ENCODE data around the gene GAMT.
A peak's percentile ranks its signal among the peaks of the same experiment; 100 is the strongest.

Gene GAMT

GRCh38 chr19:1384478-1385110 is 16.7 kb downstream of the GAMT start:
- peaks cover 31% of the 10 kb centered on the region for H3K36me3 ChIP-seq (ENCODE audit: insufficient read depth, low read length)
- peak overlapping the region; percentile 93 for H3K9ac ChIP-seq (ENCODE audit: low read depth, low read length)
- H3K4me3 ChIP-seq (ENCODE audit: low read depth in 1 of 2, low read length in 2 of 2) = peak overlapping the region; percentile 97 to 98
- H3K9me3 ChIP-seq (ENCODE audit: insufficient read depth, low read length, severe bottlenecking) = no peaks in the 10 kb centered on the region
- peak overlapping the region; percentile 79 for H3K4me2 ChIP-seq (ENCODE audit: insufficient read depth, low read length)
- H2AFZ ChIP-seq (ENCODE audit: low read depth, low read length) = peak overlapping the region; percentile 90; the same call in 1 of the 2 replicates
- TF ChIP-seq CTCF (IDR thresholded peaks at IDR 0.05; ENCODE audit: borderline replicate concordance, extremely low read depth, low read length, poor library complexity, severe bottlenecking) = no peak
- TF ChIP-seq EZH2 (IDR thresholded peaks at IDR 0.05; ENCODE audit: borderline replicate concordance, low read depth, low read length, severe bottlenecking) = no peak
- peaks cover 47% of the 10 kb centered on the region for H3K79me2 ChIP-seq (ENCODE audit: insufficient read depth, low read length)
- H3K27ac ChIP-seq (ENCODE audit: low read length) = peak overlapping the region; percentile 96
- DNase-seq (no peak), ATAC-seq (ENCODE audit: insufficient read depth, low read depth) (no peak)
- H4K20me1 ChIP-seq (ENCODE audit: insufficient read depth, low read length) = peaks cover 13% of the 10 kb centered on the region
- H3K4me1 ChIP-seq (ENCODE audit: insufficient read depth, low read length) = peaks cover 25% of the 10 kb centered on the region
- no peaks in the 10 kb centered on the region for H3K27me3 ChIP-seq (ENCODE audit: insufficient read depth, low read length, poor library complexity)

- peak; percentile 8; the same call in 2 of the 3 replicates for ATAC-seq (ENCODE audit: insufficient read depth, low read depth)
- Histone ChIP-seq H3K9ac (ENCODE audit: low read depth, low read length) (peak overlapping the region; percentile 93), H4K20me1 (ENCODE audit: insufficient read depth, low read length) (peaks cover 10% of the 10 kb centered on the region), H3K36me3 (ENCODE audit: insufficient read depth, low read length) (peaks cover 25% of the 10 kb centered on the region), H3K27me3 (ENCODE audit: insufficient read depth, low read length, poor library complexity) (no peaks in the 10 kb centered on the region), H3K4me2 (ENCODE audit: insufficient read depth, low read length) (peak overlapping the region; percentile 79), H3K9me3 (ENCODE audit: insufficient read depth, low read length, severe bottlenecking) (no peaks in the 10 kb centered on the region), H2AFZ (ENCODE audit: low read depth, low read length) (peak overlapping the region; percentile 90), H3K79me2 (ENCODE audit: insufficient read depth, low read length) (peaks cover 46% of the 10 kb centered on the region), H3K4me3 (ENCODE audit: low read depth in 1 of 2, low read length in 2 of 2) (peak overlapping the region; percentile 97 to 98), H3K27ac (ENCODE audit: low read length) (peak overlapping the region; percentile 96), H3K4me1 (ENCODE audit: insufficient read depth, low read length) (peaks cover 25% of the 10 kb centered on the region)
- TF ChIP-seq CTCF (IDR thresholded peaks at IDR 0.05; ENCODE audit: borderline replicate concordance, extremely low read depth, low read length, poor library complexity, severe bottlenecking) = no peak
- DNase-seq = no peak
Observed at GRCh38 chr19:1384085-1384462, 17.3 kb downstream of the GAMT start.

- H3K27me3 ChIP-seq (ENCODE audit: insufficient read depth, low read length, poor library complexity) = no peaks in the 10 kb centered on the region
- peak within 1 kb of the TSS; percentile 93 for H3K9ac ChIP-seq (ENCODE audit: low read depth, low read length)
- H3K79me2 ChIP-seq (ENCODE audit: insufficient read depth, low read length) = peaks cover 41% of the 10 kb centered on the region
- peaks cover 20% of the 10 kb centered on the region for H3K36me3 ChIP-seq (ENCODE audit: insufficient read depth, low read length)
- H3K27ac ChIP-seq (ENCODE audit: low read length) = peak within 1 kb of the TSS; percentile 96
- TF ChIP-seq EZH2 (IDR thresholded peaks at IDR 0.05; ENCODE audit: borderline replicate concordance, low read depth, low read length, severe bottlenecking) (no peak), CTCF (IDR thresholded peaks at IDR 0.05; ENCODE audit: borderline replicate concordance, extremely low read depth, low read length, poor library complexity, severe bottlenecking) (peak; percentile 44)
- peak within 1 kb of the TSS; percentile 97 to 98 for H3K4me3 ChIP-seq (ENCODE audit: low read depth in 1 of 2, low read length in 2 of 2)
- H3K4me2 ChIP-seq (ENCODE audit: insufficient read depth, low read length) = peak within 1 kb of the TSS; percentile 79
- peaks cover 10% of the 10 kb centered on the region; the same call in 1 of the 2 replicates for H4K20me1 ChIP-seq (ENCODE audit: insufficient read depth, low read length)
- no peaks in the 10 kb centered on the region for H3K9me3 ChIP-seq (ENCODE audit: insufficient read depth, low read length, severe bottlenecking)
- peak; percentile 89 for DNase-seq
- peak within 1 kb of the TSS; percentile 90 for H2AFZ ChIP-seq (ENCODE audit: low read depth, low read length)
- ATAC-seq (ENCODE audit: insufficient read depth, low read depth) = peak; percentile 84
- H3K4me1 ChIP-seq (ENCODE audit: insufficient read depth, low read length) = peaks cover 25% of the 10 kb centered on the region
Observed at GRCh38 chr19:1383312-1384084, 17.8 kb downstream of the GAMT start, which contains the start of gene NDUFS7. TSS of gene NDUFS7 (plus strand) at chr19:1383907. CDS start at chr19:1383927, 20 bp downstream.
